IPS-15b (cell line): Measurements from ENCODE around the gene SEZ6.
A peak's percentile ranks its signal among the peaks of the same experiment; 100 is the strongest.

Experiments
- H3K27me3 ChIP-seq: one replicate; pipeline ENCODE4 v1.6.1; 2013; ENCODE audit warnings: low read length; ENCODE audit not compliant: control insufficient read depth, insufficient read depth
- H3K36me3 ChIP-seq: one replicate; pipeline ENCODE4 v1.6.1; 2013; ENCODE audit warnings: low read length; ENCODE audit not compliant: control insufficient read depth, insufficient read depth
- H3K4me1 ChIP-seq: one replicate; pipeline ENCODE4 v1.6.1; 2013; ENCODE audit warnings: mild to moderate bottlenecking, low read length; ENCODE audit not compliant: control insufficient read depth, insufficient read depth
- H3K4me3 ChIP-seq: one replicate; pipeline ENCODE4 v1.5.1; 2013; ENCODE audit warnings: low read depth, low read length
- H3K9ac ChIP-seq: one replicate; pipeline ENCODE4 v1.6.1; 2013; ENCODE audit warnings: low read depth, mild to moderate bottlenecking, low read length
- H3K9me3 ChIP-seq: one replicate; pipeline ENCODE4 v1.6.1; 2013; ENCODE audit warnings: mild to moderate bottlenecking, low read length; ENCODE audit not compliant: control insufficient read depth, insufficient read depth

The SEZ6 gene

DNA sequence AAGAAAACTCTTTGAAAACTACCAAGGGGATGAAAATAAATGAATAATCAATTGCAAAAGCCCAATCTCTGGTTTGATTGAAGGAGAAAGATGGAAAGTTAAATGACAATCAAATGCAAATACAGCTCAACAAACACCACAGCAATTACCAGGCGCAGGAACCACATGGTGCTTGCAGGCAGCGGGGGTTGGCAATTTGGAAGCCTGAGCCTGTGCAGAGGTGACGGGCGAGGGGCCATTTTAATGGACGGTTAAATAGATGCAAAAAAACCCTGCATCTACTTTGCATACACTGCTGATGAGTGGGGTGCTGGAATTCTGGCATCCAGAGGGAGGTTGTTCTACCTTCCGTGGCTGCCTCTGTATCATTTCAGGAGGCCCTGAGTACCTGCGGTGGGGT, 4.8 kb upstream of the SEZ6 start:
- no peak overlapping the region for H3K4me3 ChIP-seq
- H3K27me3 ChIP-seq: peaks cover 19% of the 10 kb centered on the region
- H3K9me3 ChIP-seq: no peaks in the 10 kb centered on the region
- no peaks in the 10 kb centered on the region for H3K36me3 ChIP-seq
- no peak overlapping the region for H3K9ac ChIP-seq
- peaks cover 26% of the 10 kb centered on the region for H3K4me1 ChIP-seq

DNA sequence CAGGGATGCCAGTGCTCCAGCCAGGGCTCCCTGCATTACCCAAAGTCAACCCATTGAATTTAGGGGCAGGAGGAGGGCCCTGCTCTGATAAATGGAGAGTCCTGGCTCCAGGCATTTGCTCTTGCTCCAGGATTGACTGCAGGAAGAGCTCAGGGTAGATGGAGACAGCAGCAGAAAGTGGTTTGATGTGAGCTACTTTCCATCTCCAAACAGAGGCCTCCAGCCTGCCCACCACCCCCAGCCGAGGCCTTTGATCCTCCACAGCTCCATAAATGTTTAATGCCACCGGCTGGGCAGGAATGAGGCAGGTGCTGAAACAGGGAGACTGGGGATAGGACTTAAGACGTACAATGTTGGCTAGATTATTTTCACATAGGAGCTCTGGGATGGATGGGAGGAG, 4.3 kb upstream of the SEZ6 start:
- no peaks in the 10 kb centered on the region for H3K36me3 ChIP-seq
- H3K4me1 ChIP-seq: peaks cover 26% of the 10 kb centered on the region
- H3K9me3 ChIP-seq: no peaks in the 10 kb centered on the region
- H3K9ac ChIP-seq: no peak overlapping the region
- peaks cover 22% of the 10 kb centered on the region for H3K27me3 ChIP-seq
- no peak overlapping the region for H3K4me3 ChIP-seq

DNA sequence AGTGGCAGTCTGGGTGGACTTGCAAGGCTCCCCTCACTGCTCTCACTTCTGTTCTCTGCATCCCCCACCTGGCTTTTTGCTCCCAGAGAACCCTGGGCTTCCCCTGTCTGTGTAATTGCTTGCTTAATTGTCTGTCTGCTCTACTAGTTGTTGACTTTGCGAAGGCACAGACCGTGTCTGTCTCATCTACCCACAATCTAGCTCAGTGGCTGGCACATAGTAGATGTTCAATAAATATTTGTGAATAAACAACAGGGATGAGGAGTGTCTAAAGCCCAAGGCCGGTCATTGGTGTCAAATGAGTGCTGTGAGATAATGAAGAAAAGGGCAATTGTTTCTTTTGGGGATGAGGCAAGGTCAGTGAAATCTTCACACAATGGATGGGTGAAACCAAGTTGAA, 2.8 kb upstream of the SEZ6 start:
- H3K4me1 ChIP-seq: peaks cover 28% of the 10 kb centered on the region
- no peaks in the 10 kb centered on the region for H3K9me3 ChIP-seq
- peak overlapping the region; percentile 12 for H3K9ac ChIP-seq
- no peaks in the 10 kb centered on the region for H3K36me3 ChIP-seq
- peaks cover 37% of the 10 kb centered on the region for H3K27me3 ChIP-seq
- H3K4me3 ChIP-seq: no peak overlapping the region

DNA sequence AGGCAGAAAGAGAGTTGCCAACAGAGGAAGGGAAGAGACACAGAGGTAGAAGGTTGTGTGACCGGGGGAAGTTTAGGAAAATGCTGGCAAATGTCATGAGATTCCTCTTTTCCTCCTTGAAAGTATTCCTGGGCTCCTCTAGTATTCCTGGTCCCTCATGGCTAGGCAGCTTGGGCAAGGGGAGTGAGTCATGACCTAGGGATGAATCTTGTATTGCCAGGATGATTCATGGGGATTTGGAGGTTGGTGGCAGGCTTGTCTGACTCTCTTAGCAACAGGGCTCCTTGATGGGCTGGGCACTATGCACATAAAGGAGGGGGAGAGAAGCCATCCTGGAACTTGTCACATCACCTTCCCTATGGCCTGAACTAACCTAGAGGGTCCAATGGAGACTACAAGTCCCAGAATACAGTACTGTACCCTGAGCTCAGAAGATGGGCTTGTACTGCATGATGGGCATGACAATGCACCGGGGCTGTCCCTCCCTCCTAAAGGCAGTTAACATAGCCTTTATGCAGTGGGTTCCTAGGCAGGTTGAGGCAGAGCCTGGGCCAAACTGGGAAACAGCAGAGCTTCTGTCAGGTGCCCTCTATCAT, 2.1 kb upstream of the SEZ6 start:
- Histone ChIP-seq H3K27me3 (peaks cover 38% of the 10 kb centered on the region), H3K4me1 (peaks cover 30% of the 10 kb centered on the region), H3K9me3 (no peaks in the 10 kb centered on the region), H3K36me3 (no peaks in the 10 kb centered on the region), H3K4me3 (no peak overlapping the region), H3K9ac (peak overlapping the region; percentile 12)

DNA sequence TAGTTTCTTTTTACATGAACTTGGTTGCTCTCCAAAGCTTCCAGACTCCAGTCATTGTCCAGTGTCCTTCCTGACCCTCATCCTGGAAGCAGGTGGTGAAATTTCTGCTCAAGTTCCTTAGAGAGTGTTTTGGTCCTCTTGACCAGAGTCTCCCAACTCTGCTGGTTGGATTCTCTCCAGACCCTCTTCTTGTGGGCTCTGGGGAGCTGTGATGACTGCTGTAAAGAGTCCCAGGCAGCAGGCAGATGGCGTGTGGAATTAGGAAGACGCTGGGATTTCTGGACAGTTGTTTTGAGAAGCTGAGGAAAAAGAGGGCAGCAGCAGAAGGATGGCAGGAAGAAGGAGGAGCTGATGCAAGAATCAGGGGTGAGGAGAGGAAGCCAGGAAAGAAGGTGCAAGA, 1.6 kb upstream of the SEZ6 start:
- no peak overlapping the region for H3K9ac ChIP-seq
- no peaks in the 10 kb centered on the region for H3K9me3 ChIP-seq
- H3K36me3 ChIP-seq: no peaks in the 10 kb centered on the region
- no peak overlapping the region for H3K4me3 ChIP-seq
- peaks cover 31% of the 10 kb centered on the region for H3K4me1 ChIP-seq
- peaks cover 38% of the 10 kb centered on the region for H3K27me3 ChIP-seq

DNA sequence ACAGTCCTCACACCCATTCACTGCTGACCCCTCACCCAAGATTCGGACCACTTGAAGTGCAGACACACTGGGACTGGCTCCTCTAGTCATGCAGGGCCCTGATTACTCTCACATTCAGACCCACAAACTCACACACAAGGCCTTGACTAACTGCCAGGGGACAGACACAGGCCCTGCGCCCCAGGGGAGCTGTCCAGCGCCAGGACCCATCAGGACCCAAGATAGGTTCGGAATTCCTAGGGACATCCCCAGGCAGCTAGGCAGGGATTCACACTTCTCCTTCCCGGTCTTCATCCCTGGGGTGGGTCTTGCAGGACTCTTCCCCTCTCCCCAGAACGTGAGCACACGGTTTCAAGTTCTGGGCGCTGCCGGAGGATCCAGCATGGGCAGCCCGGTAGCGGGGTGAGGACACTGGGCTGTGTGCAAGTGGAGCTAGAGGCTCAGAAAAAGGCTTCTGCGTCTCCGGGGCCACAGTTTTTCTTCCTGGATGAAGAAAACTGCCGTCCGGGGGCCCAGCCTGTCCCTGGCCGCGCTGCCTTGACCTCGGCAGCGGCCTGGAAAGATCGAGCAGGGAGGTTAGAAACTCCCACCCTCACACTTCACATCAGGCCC, 1.6 kb downstream of the SEZ6 start:
- H3K9ac ChIP-seq: no peak overlapping the region
- peaks cover 15% of the 10 kb centered on the region for H3K4me1 ChIP-seq
- H3K4me3 ChIP-seq: no peak overlapping the region
- H3K9me3 ChIP-seq: no peaks in the 10 kb centered on the region
- no peaks in the 10 kb centered on the region for H3K36me3 ChIP-seq
- peaks cover 41% of the 10 kb centered on the region for H3K27me3 ChIP-seq

DNA sequence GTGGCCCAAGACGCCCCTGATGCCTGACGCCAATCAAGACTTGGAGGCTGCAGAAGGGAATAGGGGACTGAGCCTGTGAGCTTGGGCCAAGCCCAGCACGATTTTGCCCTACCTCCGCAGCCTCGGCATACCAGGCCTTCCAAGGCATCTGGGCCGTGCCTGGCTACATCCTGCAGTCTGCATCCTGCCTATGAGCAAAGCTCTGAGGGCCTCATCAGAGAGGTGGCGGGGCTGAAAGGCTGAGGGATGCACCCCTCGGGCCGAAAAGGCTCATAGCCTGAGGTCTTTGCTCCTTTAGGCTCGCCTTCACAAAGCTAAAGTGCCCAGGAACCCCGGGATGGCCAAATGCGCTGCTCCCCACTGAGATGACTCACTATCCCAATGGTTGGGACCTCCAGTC, 2.5 kb downstream of the SEZ6 start:
- Histone ChIP-seq H3K9ac (no peak overlapping the region), H3K27me3 (peaks cover 45% of the 10 kb centered on the region), H3K9me3 (no peaks in the 10 kb centered on the region), H3K4me3 (no peak overlapping the region), H3K4me1 (peaks cover 15% of the 10 kb centered on the region), H3K36me3 (no peaks in the 10 kb centered on the region)

DNA sequence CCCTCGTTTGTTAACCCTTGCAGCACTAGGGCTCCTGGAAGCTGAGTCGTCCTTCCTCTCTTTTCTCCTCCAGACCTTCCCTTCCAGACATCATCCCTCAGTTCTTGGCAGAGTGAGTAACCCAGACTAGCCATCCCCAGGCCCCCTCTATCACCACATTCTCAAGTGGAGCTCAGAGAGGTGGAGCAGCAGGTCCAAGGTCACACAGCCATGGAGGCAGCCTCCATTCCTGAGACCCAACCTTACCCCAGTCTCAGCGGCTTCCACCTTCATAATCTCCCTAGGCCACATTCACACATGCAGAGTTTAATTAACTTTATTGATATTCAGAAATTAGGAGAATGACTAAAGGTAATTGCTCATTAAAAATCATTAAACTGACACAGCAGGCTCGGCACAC, 3.0 kb downstream of the SEZ6 start:
- Histone ChIP-seq H3K36me3 (no peaks in the 10 kb centered on the region), H3K9ac (no peak overlapping the region), H3K4me1 (peaks cover 11% of the 10 kb centered on the region), H3K9me3 (no peaks in the 10 kb centered on the region), H3K27me3 (peaks cover 43% of the 10 kb centered on the region), H3K4me3 (no peak overlapping the region)

DNA sequence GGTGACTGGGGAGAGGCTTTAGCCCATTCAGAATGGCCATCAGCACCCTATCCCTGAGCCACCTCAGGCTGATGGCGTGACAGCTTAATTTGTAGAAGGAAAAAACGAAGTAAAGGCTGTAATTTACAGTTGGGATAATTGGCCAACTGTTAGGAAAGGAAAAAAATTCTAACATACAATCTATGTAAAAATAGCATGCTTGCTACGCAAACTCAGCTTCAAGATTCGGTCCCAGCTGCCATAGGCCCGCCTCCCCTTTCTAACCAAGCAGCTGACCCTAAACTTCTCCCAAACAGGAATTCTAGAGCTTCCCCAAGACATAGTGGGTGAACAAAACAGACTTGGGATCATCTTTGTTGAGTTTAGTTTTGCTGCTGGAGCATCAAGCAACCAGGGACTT, 4.9 kb downstream of the SEZ6 start:
- H3K36me3 ChIP-seq: no peaks in the 10 kb centered on the region
- H3K4me1 ChIP-seq: peaks cover 18% of the 10 kb centered on the region
- H3K27me3 ChIP-seq: peaks cover 33% of the 10 kb centered on the region
- no peaks in the 10 kb centered on the region for H3K9me3 ChIP-seq
- no peak overlapping the region for H3K4me3 ChIP-seq
- H3K9ac ChIP-seq: no peak overlapping the region

DNA sequence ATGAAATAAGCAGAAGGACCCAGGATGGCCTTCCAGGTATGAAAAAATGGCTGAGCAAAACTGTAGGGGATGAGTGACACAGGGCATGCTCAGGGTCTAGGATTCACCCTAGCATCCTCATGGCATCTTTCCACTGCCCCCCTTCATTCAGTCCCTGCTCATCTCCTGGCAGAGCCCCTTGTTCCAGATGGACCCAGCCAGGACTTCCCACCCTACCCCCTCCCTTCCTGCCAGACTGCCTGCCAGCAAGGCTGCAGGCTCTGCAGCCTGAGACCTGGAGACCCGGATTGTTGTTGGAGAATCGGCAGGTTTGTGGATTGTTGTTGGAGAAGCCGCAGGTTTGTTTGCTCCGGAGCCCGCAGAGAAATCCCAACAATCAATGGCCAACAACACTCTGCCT, 6.6 kb downstream of the SEZ6 start:
- H3K9ac ChIP-seq: no peak overlapping the region
- peaks cover 21% of the 10 kb centered on the region for H3K27me3 ChIP-seq
- no peaks in the 10 kb centered on the region for H3K36me3 ChIP-seq
- H3K9me3 ChIP-seq: no peaks in the 10 kb centered on the region
- no peak overlapping the region for H3K4me3 ChIP-seq
- H3K4me1 ChIP-seq: peaks cover 18% of the 10 kb centered on the region

DNA sequence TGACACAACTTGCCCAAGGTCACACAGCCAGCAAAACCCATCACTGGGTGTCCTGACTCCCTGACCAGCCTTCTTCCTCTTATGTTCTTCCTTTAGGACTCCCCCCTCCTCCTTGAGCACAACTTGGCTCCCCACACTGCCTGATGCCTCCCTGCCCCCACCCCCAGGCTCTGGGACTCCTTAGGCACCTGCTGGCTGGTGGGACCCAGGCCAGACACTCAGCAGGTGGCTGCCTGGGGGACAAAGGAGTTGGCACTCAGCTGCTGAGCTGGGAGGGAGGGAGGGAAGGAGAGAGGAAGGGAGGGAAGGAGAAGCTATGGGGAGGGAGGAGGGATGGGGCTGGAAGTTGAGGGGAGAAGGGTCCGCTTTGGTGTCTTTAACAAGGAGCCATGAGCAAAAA, 8.0 kb downstream of the SEZ6 start:
- H3K4me1 ChIP-seq: peaks cover 14% of the 10 kb centered on the region
- H3K9me3 ChIP-seq: no peaks in the 10 kb centered on the region
- no peaks in the 10 kb centered on the region for H3K36me3 ChIP-seq
- H3K27me3 ChIP-seq: peaks cover 14% of the 10 kb centered on the region
- H3K4me3 ChIP-seq: no peak overlapping the region
- no peak overlapping the region for H3K9ac ChIP-seq

DNA sequence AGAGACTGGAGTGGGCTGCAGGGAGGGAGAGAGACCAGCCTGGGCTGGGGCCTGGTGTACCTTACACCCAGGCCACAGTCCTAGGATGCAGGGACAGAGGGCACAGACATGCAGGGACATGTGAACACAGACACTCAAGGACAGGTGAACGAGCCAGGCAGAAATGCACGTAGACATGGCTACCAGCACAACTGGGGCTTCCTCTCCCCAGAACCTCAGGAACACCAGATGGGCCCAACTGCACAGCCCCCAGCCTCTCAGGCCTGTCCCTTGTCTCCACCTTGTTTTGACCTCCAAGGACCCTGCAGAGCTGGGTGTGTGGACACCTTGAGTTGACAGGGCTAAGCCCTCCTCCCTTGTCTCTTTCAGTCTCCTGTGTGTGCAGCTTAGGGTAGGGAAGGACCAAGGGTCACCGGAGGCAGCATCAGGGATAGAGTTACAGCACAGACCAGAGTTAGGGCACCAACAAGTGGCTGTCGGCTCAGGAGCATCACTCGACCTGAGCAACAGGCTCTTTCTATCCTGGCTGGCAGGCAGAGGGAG, 9.2 kb downstream of the SEZ6 start:
- H3K4me3 ChIP-seq: no peak overlapping the region
- H3K4me1 ChIP-seq: peaks cover 10% of the 10 kb centered on the region
- H3K27me3 ChIP-seq: peaks cover 14% of the 10 kb centered on the region
- H3K9me3 ChIP-seq: no peaks in the 10 kb centered on the region
- no peak overlapping the region for H3K9ac ChIP-seq
- no peaks in the 10 kb centered on the region for H3K36me3 ChIP-seq
